GM04504 (cell line): Measurements from ENCODE around the gene CAMTA1.

ENCODE experiments used
- DNase-seq: peaks from one replicate; pipeline ENCODE4 v3.0.0-alpha.2; 2012; ENCODE audit warnings: low read depth

Gene CAMTA1

GRCh38 chr1:6873298-6874015 lies 88.2 kb downstream of the CAMTA1 start:
- DNase-seq, result no peak

- DNase-seq, result no peak
These were observed 89.0 kb downstream of the CAMTA1 start for GRCh38 chr1:6874298-6874697.

- DNase-seq, result no peak
These were observed 95.9 kb downstream of the CAMTA1 start for GRCh38 chr1:6880951-6881690.

GRCh38 chr1:6882414-6882813 lies 97.2 kb downstream of the CAMTA1 start:
- no peak for DNase-seq

GRCh38 chr1:6884652-6885153 lies 99.4 kb downstream of the CAMTA1 start:
- no peak for DNase-seq

- DNase-seq, result no peak
These were observed 100.2 kb downstream of the CAMTA1 start for GRCh38 chr1:6885426-6885825.

GRCh38 chr1:6886523-6886922 lies 101.3 kb downstream of the CAMTA1 start:
- DNase-seq, result no peak

- no peak for DNase-seq
These were observed 103.0 kb downstream of the CAMTA1 start for GRCh38 chr1:6888268-6888667.

GRCh38 chr1:6888870-6889269 lies 103.6 kb downstream of the CAMTA1 start:
- no peak for DNase-seq

- DNase-seq, result no peak
These were observed 104.7 kb downstream of the CAMTA1 start for GRCh38 chr1:6889875-6890480.

GRCh38 chr1:6890686-6891085 lies 105.4 kb downstream of the CAMTA1 start:
- DNase-seq, result no peak

- DNase-seq, result no peak
These were observed 106.7 kb downstream of the CAMTA1 start for GRCh38 chr1:6891781-6892579.

GRCh38 chr1:6893388-6893787 lies 108.1 kb downstream of the CAMTA1 start:
- no peak for DNase-seq

GRCh38 chr1:6897138-6897537 lies 111.9 kb downstream of the CAMTA1 start:
- no peak for DNase-seq

- peak; percentile 6 for DNase-seq
These were observed 113.8 kb downstream of the CAMTA1 start for GRCh38 chr1:6898974-6899539.

GRCh38 chr1:6899621-6900020 lies 114.4 kb downstream of the CAMTA1 start:
- no peak for DNase-seq

- no peak for DNase-seq
These were observed 116.9 kb downstream of the CAMTA1 start for GRCh38 chr1:6902153-6902552.

- DNase-seq, result no peak
These were observed 119.4 kb downstream of the CAMTA1 start for GRCh38 chr1:6904476-6905170.

- no peak for DNase-seq
These were observed 120.1 kb downstream of the CAMTA1 start for GRCh38 chr1:6905331-6905730.

GRCh38 chr1:6905790-6906189 lies 120.5 kb downstream of the CAMTA1 start:
- no peak for DNase-seq

- DNase-seq, result no peak
These were observed 121.5 kb downstream of the CAMTA1 start for GRCh38 chr1:6906783-6907182.
